GM12874 (cell line): ENCODE results near the gene TCFL5.

Experiments
- CTCF ChIP-seq: IDR thresholded peaks from 2 replicates; pipeline ENCODE4 v1.5.1; 2011; ENCODE audit warnings: low read depth, mild to moderate bottlenecking, control low read depth, low read length, moderate library complexity; ENCODE audit not compliant: insufficient read depth

The TCFL5 gene

GRCh38 chr20:62822239-62822787 is 39.3 kb downstream of the TCFL5 start:
- TF ChIP-seq CTCF: no peak

- no peak for TF ChIP-seq CTCF
Measured at GRCh38 chr20:62821726-62822210, 39.9 kb downstream of the TCFL5 start.

DNA sequence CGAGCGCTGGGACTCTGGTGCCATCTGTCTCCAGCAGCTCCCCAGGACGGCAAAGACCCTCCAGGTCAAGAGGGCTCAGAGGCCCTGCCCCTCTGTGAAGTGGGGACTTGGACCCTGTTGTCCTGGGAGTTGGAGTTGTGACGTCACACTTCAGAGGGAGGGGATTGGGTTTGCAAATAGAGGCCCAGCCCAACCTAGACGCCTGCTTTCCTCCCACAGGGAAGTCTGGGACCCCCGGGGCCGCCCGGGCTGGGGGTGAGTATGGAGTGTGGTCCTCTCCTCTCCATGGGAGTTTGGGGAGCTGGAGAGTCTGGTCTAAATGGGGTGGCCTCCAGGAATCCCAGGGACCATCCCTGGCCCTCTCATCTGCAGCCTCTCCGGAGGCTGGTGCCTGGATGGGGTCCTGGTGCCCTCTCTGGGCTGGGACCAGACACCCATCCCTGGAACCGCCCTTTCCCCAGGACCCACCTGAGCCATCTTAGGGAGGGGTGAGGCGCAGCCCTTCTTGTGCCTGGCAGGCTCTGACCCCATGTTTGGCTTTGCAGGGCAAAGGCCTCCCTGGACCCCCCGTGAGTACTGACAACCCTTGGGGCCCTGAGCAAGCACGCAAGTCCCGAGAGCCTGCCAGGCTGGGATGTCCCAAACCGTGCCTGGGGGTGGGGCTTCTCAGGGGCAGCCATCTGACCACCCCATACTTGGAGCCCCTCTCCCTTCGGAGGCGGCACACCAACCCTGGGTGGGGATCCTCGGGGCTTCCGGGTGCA is 40.5 kb downstream of the TCFL5 start:
- no peak for TF ChIP-seq CTCF

- TF ChIP-seq CTCF: no peak
Measured at GRCh38 chr20:62820208-62820961, 41.2 kb downstream of the TCFL5 start.

DNA sequence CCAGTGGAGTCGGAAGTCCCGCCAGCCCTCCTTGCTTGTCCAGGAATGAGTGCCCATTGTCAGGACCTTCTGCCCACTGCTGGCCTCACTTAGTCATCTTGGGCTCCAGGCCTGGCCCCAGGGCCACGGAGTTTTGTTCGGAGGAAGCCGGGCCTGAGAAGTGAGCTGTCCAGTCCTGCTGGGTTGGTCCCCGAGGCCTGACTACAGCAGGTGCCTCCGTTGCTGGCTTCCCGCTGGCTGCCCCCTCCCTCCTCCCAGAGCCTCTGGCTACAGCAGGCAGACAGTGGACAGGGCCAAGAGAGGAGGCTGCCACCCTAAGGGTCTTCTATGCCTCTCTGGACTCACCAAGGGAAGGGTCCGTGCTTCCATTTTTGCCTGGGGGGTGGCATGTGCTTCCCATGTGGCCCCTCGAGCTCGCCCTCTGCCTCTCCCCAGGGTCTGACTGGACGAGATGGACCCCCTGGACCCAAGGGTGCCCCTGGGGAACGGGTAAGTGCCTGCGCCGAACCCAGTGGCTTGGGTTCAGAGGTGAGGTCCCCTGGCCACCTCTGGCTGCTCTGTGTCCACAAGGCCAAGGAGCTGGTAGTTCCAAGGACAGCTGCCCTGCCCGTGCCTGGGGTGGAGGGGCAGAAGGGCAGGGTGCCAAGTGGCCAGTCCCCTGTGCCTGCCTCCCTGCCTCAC is 42.0 kb downstream of the TCFL5 start:
- TF ChIP-seq CTCF: no peak

GRCh38 chr20:62818592-62819493 is 42.8 kb downstream of the TCFL5 start:
- no peak for TF ChIP-seq CTCF
